ENCODE data around the gene DOHH. TPM values are rescaled to one million over a fixed set of nuclear protein-coding genes. Genes with fewer than 3 reads are reported as not detected.

The DOHH gene
- total and polyA plus RNA-seq, 7 donors, result 7.2 to 22.5 (median 16.9) TPM

- Histone ChIP-seq H3K4me1 (peaks cover 0 to 46% (median 33%) of the 10 kb centered on the region in 4 donors), H3K36me3 (peaks cover 0 to 5% (median 2%) of the 10 kb centered on the region in 4 donors), H3K4me3 (peak within 1 kb of the TSS; percentile 75 to 92 (median 89)), H3K9me3 (no peaks in the 10 kb centered on the region), H3K27ac (peak within 1 kb of the TSS; percentile 81 to 92 (median 86)), H3K27me3 (no peaks in the 10 kb centered on the region)
- TF ChIP-seq EP300 (IDR thresholded peaks at IDR 0.05) (peak in 1 of 4 donors; percentile 47), POLR2A (IDR thresholded peaks at IDR 0.05) (peak in 1 of 2 donors; percentile 28), CTCF (IDR thresholded peaks at IDR 0.05) (no peak), POLR2AphosphoS5 (IDR thresholded peaks at IDR 0.05) (peak; percentile 42 to 74 (median 71))
- 1% methylated on average over 79 of the region's 79 CpGs for WGBS, 2 donors
- intact Hi-C loops (cut with DNase I), result loop anchor here (2.0 kb wide), 1 partner anchor 67 kb away; the partner anchor contains the start of gene HMG20B
- peak; percentile 100 for DNase-seq
These were observed 5.3 kb upstream of the DOHH start, which contains the start of gene FZR1 for GRCh38 chr19:3505598-3506383. Gene FZR1, plus strand, starts transcription at chr19:3506311. Its CDS starts 16,679 bp downstream, at chr19:3522990.

- no peak overlapping the region for H3K4me3 ChIP-seq
- intact Hi-C loops (cut with DNase I), result no loop called here
- H3K4me1 ChIP-seq, result peaks cover 0 to 40% (median 34%) of the 10 kb centered on the region in 4 donors
- DNase-seq, result no peak
- H3K36me3 ChIP-seq, result no peaks in the 10 kb centered on the region
- H3K9me3 ChIP-seq, result no peaks in the 10 kb centered on the region
- TF ChIP-seq EP300 (IDR thresholded peaks at IDR 0.05) (no peak), CTCF (IDR thresholded peaks at IDR 0.05) (no peak), POLR2AphosphoS5 (IDR thresholded peaks at IDR 0.05) (no peak), POLR2A (IDR thresholded peaks at IDR 0.05) (no peak)
- H3K27ac ChIP-seq, result no peak overlapping the region
- 87 to 90% methylated on average over 5 of the region's 5 CpGs for WGBS, 2 donors
- H3K27me3 ChIP-seq, result no peaks in the 10 kb centered on the region
These were observed 4.3 kb upstream of the DOHH start for GRCh38 chr19:3504735-3505134.

- WGBS, 2 donors, result 86 to 87% methylated on average over 13 of the region's 13 CpGs
- Histone ChIP-seq H3K27me3 (no peaks in the 10 kb centered on the region), H3K4me1 (peaks cover 0 to 36% (median 31%) of the 10 kb centered on the region in 4 donors), H3K9me3 (no peaks in the 10 kb centered on the region), H3K36me3 (no peaks in the 10 kb centered on the region), H3K27ac (no peak overlapping the region), H3K4me3 (no peak overlapping the region)
- intact Hi-C loops (cut with DNase I), result no loop called here
- TF ChIP-seq CTCF (IDR thresholded peaks at IDR 0.05), result no peak
- TF ChIP-seq POLR2AphosphoS5 (IDR thresholded peaks at IDR 0.05), result no peak
- no peak for TF ChIP-seq EP300 (IDR thresholded peaks at IDR 0.05)
- no peak for TF ChIP-seq POLR2A (IDR thresholded peaks at IDR 0.05)
- no peak for DNase-seq
These were observed 2.6 kb upstream of the DOHH start for GRCh38 chr19:3503036-3503572.

GRCh38 chr19:3501780-3502179 is 1.3 kb upstream of the DOHH start:
- peaks cover 0 to 7% (median 2%) of the 10 kb centered on the region in 4 donors for H3K36me3 ChIP-seq
- no peak for DNase-seq
- H3K27ac ChIP-seq, result no peak overlapping the region
- no peaks in the 10 kb centered on the region for H3K9me3 ChIP-seq
- no peaks in the 10 kb centered on the region for H3K27me3 ChIP-seq
- intact Hi-C loops (cut with DNase I), result no loop called here
- TF ChIP-seq EP300 (IDR thresholded peaks at IDR 0.05) (no peak), POLR2AphosphoS5 (IDR thresholded peaks at IDR 0.05) (no peak), POLR2A (IDR thresholded peaks at IDR 0.05) (no peak), CTCF (IDR thresholded peaks at IDR 0.05) (no peak)
- H3K4me1 ChIP-seq, result peaks cover 0 to 23% (median 18%) of the 10 kb centered on the region in 4 donors
- 91 to 93% methylated on average over 3 of the region's 3 CpGs for WGBS, 2 donors
- H3K4me3 ChIP-seq, result no peak overlapping the region

Measured in sigmoid colon (tissue), 7 donors.